GM15510 (cell line): ENCODE results near the gene EPHA6.

Source experiments
- POLR2A ChIP-seq: IDR thresholded peaks from 3 replicates; pipeline ENCODE4 v1.6.1; 2011; ENCODE audit warnings: borderline replicate concordance; ENCODE audit not compliant: insufficient read length; ENCODE audit errors: extremely low read depth

The EPHA6 gene

DNA sequence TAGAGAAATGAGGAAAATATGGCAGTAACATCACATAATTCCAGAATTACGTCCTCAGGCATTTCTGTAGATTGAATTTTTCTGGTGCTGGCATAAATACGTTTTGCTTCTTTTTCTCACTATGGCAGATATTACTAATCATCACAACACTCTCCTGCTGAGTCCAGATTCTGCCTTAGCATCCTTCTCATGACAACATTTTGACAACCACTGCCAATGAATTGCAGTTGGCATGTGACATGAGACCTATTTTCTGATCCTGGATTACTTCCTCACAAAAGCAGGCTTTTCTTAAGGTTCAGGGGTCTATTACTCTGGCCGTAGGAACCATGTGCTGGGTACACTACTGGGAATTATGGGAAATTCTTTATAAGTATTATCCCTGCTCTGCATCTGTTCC is 927.6 kb downstream of the EPHA6 start:
- no peak for TF ChIP-seq POLR2A

DNA sequence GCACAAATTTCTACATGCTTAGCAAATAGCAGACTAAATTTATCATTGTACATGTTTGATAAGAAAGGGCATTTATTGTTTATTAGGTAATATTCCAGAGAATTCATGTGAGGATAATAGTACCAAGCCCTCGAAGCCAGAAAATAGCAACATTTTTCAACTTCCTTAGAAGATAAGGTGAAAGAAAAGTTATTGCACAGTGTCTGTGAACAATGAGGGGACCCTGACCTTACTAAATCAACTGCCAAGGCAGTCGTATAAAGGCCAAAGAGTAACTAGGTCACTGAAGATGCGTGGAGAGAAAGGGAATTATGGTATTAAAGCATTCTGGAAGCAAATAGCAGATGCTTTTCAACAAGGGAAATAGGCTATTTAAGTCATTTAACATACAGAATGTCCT is 929.9 kb downstream of the EPHA6 start:
- TF ChIP-seq POLR2A = no peak

DNA sequence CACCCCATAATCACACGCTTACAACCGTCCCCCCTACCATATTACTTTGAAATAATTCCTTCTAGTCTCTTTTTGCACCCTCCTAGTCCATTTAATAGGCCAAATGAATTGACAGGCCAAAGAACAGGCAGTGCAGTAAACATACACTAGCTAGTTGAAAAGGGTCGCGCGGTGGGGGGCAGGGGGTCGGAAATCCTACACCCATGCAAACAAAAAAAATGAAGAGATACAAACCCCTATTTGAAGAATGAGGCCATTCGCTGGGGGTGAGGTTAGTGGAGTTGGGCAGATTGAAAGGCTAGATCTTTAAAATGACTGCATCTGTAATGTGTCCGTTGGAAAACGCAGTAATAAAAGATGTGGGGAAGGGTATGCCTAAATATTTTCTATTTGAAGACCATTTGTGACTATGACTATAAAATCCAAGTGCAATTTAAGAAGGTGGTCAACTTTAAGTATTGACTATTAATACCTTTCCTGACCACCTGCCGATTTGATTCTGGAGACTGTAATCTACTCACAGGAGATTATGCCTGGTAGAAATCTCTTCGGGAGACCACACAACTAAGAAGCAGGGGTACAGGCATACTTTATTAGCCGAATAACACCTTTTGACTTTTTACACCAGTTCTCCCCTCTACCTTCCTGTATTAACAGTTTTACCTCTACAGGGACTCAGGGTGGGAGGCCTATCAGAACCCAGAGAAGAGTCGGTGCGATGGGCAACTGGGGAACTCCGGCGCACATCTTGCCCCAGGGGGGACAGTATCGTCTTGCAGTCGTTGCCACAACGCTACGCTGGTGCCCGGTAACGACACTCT is 949.4 kb downstream of the EPHA6 start:
- TF ChIP-seq POLR2A = no peak

DNA sequence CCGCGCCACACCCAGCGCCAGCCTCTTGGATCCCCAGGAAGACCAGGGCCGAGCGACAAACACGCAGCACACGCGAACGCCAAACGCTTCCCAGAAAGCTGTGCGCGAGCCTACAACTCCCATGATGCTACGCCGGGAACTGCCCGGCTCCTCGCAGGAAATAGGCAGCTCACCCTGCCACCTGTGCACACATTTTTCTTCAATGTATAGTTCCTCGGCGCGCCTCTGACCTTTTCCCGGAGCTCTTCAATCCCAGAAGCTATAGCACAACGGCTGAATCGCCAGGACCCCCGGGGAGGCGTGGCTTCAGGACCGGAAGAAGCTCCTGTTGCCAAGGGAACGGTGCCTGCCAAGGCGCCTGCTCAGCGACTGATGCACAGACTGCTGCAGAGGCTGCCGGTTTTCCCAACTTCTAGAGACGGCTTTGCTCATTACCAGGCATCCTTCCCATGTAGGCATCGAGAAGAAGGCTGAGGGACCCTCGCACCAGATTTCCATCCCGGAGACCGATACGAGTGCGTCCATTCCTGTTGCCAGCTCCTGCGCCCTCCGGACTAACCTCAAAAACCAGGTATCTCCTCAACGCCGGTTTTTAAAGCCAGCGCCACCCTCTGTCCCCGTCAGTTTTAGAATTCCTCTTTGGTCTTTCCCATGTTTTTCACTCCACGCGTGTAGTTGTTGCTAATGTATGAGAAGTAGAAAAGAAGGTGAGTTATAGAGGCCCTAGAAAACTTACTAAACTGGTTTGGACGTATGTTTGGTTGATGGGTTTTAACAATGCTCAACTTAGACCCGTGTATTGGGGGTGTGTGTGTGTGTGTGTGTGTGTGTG is 950.2 kb downstream of the EPHA6 start, which contains the start of gene ARL6:
TSS of gene ARL6 (plus strand) at position 352 of the 832 bp plus-strand sequence. CDS start 3,350 bp downstream, outside the sequence.
- peak; percentile 62 for TF ChIP-seq POLR2A

DNA sequence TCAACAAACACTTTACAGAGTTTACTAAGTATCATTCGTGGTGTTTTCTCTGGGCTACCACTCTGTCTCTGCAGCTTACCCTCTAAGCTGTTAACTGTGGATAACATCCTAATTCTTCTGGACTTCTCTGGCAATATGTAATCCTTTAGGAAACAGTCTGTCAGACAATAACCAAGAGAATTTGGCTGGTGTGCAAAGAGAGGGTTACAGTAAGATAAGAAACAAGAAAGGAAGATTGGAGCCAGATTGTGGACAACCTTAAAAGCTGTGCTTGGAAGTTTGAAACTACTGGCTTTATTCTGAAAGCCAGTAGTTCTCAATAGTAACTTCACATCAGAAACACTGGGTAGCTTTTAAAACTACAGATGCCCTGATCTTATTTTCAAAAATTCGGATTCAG is 950.9 kb downstream of the EPHA6 start:
- TF ChIP-seq POLR2A = no peak

DNA sequence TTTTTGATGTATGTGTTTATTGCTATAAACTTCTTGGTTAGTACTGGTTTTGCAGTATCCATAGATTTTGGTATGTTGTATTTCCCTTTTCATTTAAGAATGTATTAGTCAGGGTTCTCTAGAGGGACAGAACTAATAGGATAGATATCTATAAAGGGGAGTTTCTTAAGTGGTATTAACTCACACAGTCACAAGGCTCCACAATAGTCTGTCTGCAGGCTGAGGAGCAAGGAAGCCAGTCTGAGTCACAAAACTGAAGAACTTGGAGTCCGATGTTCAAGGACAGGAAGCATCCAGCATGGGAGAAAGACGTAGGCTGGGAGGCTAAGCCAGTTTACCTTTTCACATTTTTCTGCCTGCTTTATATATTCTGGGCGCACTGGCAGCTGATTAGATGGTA is 958.5 kb downstream of the EPHA6 start:
- no peak for TF ChIP-seq POLR2A

DNA sequence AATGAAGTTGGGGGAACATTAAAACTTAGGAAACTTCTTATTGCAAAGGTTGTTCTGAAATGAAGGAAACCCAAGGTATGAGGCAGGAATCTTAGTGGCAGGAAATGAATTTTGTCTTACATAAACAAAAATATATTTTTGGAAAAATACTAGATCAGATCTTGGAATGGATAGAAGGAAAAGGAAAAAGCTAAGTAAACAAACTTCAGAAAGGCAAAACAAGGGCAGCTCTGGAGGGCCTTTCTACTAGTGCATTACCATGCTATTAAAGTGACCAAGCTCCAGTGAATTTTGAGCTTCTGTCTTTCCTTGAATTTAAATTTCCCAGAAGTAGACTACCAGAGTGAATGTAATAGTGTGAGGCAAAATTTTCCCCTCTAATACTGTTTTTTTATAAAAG is 963.8 kb downstream of the EPHA6 start:
- TF ChIP-seq POLR2A = no peak

DNA sequence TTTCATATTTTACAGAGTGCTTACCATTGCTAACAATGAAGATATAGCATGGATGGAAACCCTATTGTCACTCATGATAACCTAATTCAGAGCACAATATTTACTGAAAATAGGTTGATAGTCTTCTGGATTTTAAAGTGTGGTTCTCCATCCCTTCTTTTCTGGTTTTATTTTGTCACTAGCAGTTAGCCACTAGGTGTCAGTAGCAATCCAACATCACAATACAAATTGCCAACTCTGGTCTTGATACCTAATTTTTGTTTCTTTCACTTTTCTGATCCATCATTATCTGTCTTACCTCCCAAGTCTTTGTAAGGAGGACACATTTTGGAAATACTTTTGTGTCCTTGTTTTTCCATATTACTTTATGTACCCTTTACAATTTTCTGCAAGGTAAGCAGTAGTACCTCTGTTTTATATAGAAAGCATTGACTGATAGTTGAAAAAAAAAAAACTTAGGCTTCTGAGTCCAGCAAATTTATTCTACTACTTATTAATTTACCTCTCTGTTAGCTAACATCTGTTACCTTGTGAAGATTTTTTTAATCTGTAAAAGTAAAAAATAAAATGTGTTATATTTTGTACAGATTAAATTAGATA is 979.1 kb downstream of the EPHA6 start:
- TF ChIP-seq POLR2A = no peak

DNA sequence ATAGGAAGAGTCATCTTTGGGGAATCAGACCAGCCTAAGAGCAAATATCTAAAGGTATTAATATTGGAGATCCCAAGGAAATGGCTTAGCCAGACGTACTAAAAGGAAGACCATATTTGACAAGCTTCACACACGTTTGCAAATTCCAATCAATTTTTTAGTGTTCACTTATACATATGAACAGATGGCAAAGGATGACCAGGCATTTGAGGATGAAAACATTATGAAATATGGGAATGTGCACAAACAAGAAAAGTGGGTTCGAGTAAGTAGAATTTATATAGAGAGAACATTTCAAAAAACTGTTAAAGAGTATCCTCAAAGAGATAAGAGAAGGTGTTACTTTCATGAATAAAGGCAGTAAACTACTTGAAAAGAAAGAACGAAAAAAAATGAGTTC is 981.6 kb downstream of the EPHA6 start:
- TF ChIP-seq POLR2A = no peak
